HEK293 (cell line): ENCODE measurements around the gene EDC3.

Experiments used
- CTCF ChIA-PET: fragments of 350-600 bp; formaldehyde crosslinking; extraction: SDS; loops from one replicate; lab custom pipeline; 2021; ENCODE audit warnings: antibody characterized with exemption; lab: Yijun Ruan, JAX
- POLR2A ChIA-PET: fragments of 300-600 bp; formaldehyde crosslinking; extraction: SDS; loops from one replicate; lab custom pipeline; 2020; ENCODE audit warnings: antibody characterized with exemption, inconsistent platforms; lab: Yijun Ruan, JAX
- H3K27ac ChIP-seq: fragments of 200-500 bp; sonication (Bioruptor generic); 2 replicates; pipeline ENCODE4 v1.5.1; 2014; ENCODE audit warnings: low read depth, low read length, control low read depth, inconsistent platforms; ENCODE audit errors: extremely low read depth
- H3K36me3 ChIP-seq, 2 experiments: fragments of 200-500 bp in 1 of 2; sonication (Bioruptor generic) in 1 of 2; 1 replicate in 1 of 2; 2 replicates in 1 of 2; pipeline ENCODE4 v1.5.1; 2014 to 2017; ENCODE audit warnings: inconsistent platforms in 2 of 2, low read length in 2 of 2; ENCODE audit not compliant: control insufficient read depth in 2 of 2, insufficient read depth in 1 of 2
- H3K4me1 ChIP-seq: fragments of 200-500 bp; sonication (Bioruptor generic); 2 replicates; pipeline ENCODE4 v1.5.1; 2014; ENCODE audit warnings: mild to moderate bottlenecking, low read length, inconsistent platforms; ENCODE audit not compliant: control insufficient read depth, insufficient read depth
- H3K4me3 ChIP-seq: 2 replicates; pipeline ENCODE4 v1.5.1; 2011; ENCODE audit warnings: low read depth, mild to moderate bottlenecking, control low read depth, low read length, moderate library complexity
- H3K9me3 ChIP-seq: fragments of 200-500 bp; sonication (Bioruptor generic); 2 replicates; pipeline ENCODE4 v1.5.1; 2014; ENCODE audit warnings: low read depth, low read length, inconsistent platforms; ENCODE audit not compliant: control insufficient read depth, insufficient read depth
- AEBP2 ChIP-seq: fragments of 450-650 bp; formaldehyde crosslinking; IDR thresholded peaks from 2 replicates; pipeline ENCODE4 v1.5.1; 2016; ENCODE audit warnings: missing biosample characterization, missing genetic modification characterization, borderline replicate concordance
- BCL6B ChIP-seq: fragments of 450-650 bp; formaldehyde crosslinking; IDR thresholded peaks from 2 replicates; pipeline ENCODE4 v1.5.1; 2017; ENCODE audit warnings: missing biosample characterization, missing genetic modification characterization
- GLI4 ChIP-seq: fragments of 450-650 bp; formaldehyde crosslinking; IDR thresholded peaks from 2 replicates; pipeline ENCODE4 v1.5.1; 2016; ENCODE audit warnings: missing biosample characterization, missing genetic modification characterization
- OVOL3 ChIP-seq: fragments of 450-650 bp; formaldehyde crosslinking; IDR thresholded peaks from 2 replicates; pipeline ENCODE4 v1.5.1; 2016; ENCODE audit warnings: missing biosample characterization, missing genetic modification characterization
- REPIN1 ChIP-seq: fragments of 450-650 bp; formaldehyde crosslinking; IDR thresholded peaks from 2 replicates; pipeline ENCODE4 v1.5.1; 2017; ENCODE audit warnings: missing biosample characterization, missing genetic modification characterization, low read depth
- YY1 ChIP-seq: fragments of 450-650 bp; formaldehyde crosslinking; IDR thresholded peaks from 2 replicates; pipeline ENCODE4 v1.5.1; 2018; ENCODE audit warnings: missing biosample characterization, missing genetic modification characterization
- YY2 ChIP-seq: fragments of 450-650 bp; formaldehyde crosslinking; IDR thresholded peaks from 2 replicates; pipeline ENCODE4 v1.5.1; 2016; ENCODE audit warnings: missing biosample characterization, missing genetic modification characterization
- ZBTB1 ChIP-seq: fragments of 450-650 bp; formaldehyde crosslinking; IDR thresholded peaks from 2 replicates; pipeline ENCODE4 v1.5.1; 2016; ENCODE audit warnings: missing biosample characterization, missing genetic modification characterization
- ZBTB8A ChIP-seq: fragments of 450-650 bp; formaldehyde crosslinking; IDR thresholded peaks from 2 replicates; pipeline ENCODE4 v1.5.1; 2016; ENCODE audit warnings: missing biosample characterization, missing genetic modification characterization
- ZNF140 ChIP-seq: fragments of 450-650 bp; formaldehyde crosslinking; IDR thresholded peaks from 2 replicates; pipeline ENCODE4 v1.5.1; 2016; ENCODE audit warnings: missing biosample characterization, missing genetic modification characterization
- ZNF148 ChIP-seq: fragments of 450-650 bp; formaldehyde crosslinking; IDR thresholded peaks from 2 replicates; pipeline ENCODE4 v1.5.0; 2017; ENCODE audit warnings: missing biosample characterization, missing genetic modification characterization, borderline replicate concordance
- ZNF362 ChIP-seq: fragments of 450-650 bp; formaldehyde crosslinking; IDR thresholded peaks from 2 replicates; pipeline ENCODE4 v1.5.1; 2016; ENCODE audit warnings: missing biosample characterization, missing genetic modification characterization
- ZNF398 ChIP-seq: fragments of 450-650 bp; formaldehyde crosslinking; IDR thresholded peaks from 2 replicates; pipeline ENCODE4 v1.5.1; 2017; ENCODE audit warnings: missing biosample characterization, missing genetic modification characterization
- ZNF433 ChIP-seq: fragments of 450-650 bp; formaldehyde crosslinking; IDR thresholded peaks from 2 replicates; pipeline ENCODE4 v1.5.1; 2016; ENCODE audit warnings: missing biosample characterization, missing genetic modification characterization, low read depth
- ZNF518A ChIP-seq: fragments of 450-650 bp; formaldehyde crosslinking; conservative IDR thresholded peaks from 2 replicates; pipeline ENCODE4 v1.5.1; 2016; ENCODE audit warnings: low read depth, missing biosample characterization, missing genetic modification characterization
- ZNF521 ChIP-seq: fragments of 450-650 bp; formaldehyde crosslinking; IDR thresholded peaks from 2 replicates; pipeline ENCODE4 v1.5.1; 2017; ENCODE audit warnings: missing biosample characterization, mild to moderate bottlenecking, missing genetic modification characterization
- ZSCAN5A ChIP-seq: fragments of 450-650 bp; formaldehyde crosslinking; IDR thresholded peaks from 2 replicates; pipeline ENCODE4 v1.5.1; 2016; ENCODE audit warnings: missing biosample characterization, missing genetic modification characterization

Gene EDC3

GRCh38 chr15:74635228-74635627, 60.6 kb downstream of the EDC3 start (continued):
- no peak for TF ChIP-seq ZNF518A (tag by site-specific recombination)

GRCh38 chr15:74633781-74634180, 62.0 kb downstream of the EDC3 start:
- Histone ChIP-seq H3K36me3 (peaks cover 23 to 98% of the 10 kb centered on the region in 2 experiments), H3K9me3 (no peaks in the 10 kb centered on the region), H3K27ac (no peak overlapping the region), H3K4me3 (no peak overlapping the region), H3K4me1 (no peaks in the 10 kb centered on the region)
- POLR2A ChIA-PET = interaction anchor here (1.6 kb wide), 1 partner anchor 138 kb away, joined by 6 read pairs; no protein-coding TSS in a partner anchor
- CTCF ChIA-PET = interaction anchor here (0.7 to 14.8 kb wide), 19 partner anchors 13 to 571 kb away, joined by 3 to 800 read pairs (median 7); partner anchors contain the start of genes CLK3, CYP11A1 and CYP1A1
- TF ChIP-seq ZNF362 (tag by site-specific recombination) (no peak), AEBP2 (tag by site-specific recombination) (no peak)

GRCh38 chr15:74632601-74633000, 63.2 kb downstream of the EDC3 start:
- Histone ChIP-seq H3K36me3 (peaks cover 22 to 100% of the 10 kb centered on the region in 2 experiments; a peak in 2 of 3 replicates), H3K27ac (no peak overlapping the region), H3K9me3 (no peaks in the 10 kb centered on the region), H3K4me1 (no peaks in the 10 kb centered on the region), H3K4me3 (no peak overlapping the region)
- ChIA-PET CTCF (interaction anchor here (0.6 to 14.8 kb wide), 27 partner anchors 12 to 321 kb away, joined by 3 to 800 read pairs (median 5); partner anchors contain the start of genes ARID3B, CLK3 and CYP11A1), POLR2A (interaction anchor here (0.8 kb wide), 1 partner anchor 138 kb away, joined by 3 read pairs; no protein-coding TSS in a partner anchor)
- TF ChIP-seq ZBTB1 (tag by site-specific recombination) = no peak
- TF ChIP-seq YY2 = no peak
- TF ChIP-seq ZNF140 = no peak
- TF ChIP-seq REPIN1 (tag by site-specific recombination) = no peak
- TF ChIP-seq OVOL3 = no peak
- TF ChIP-seq ZNF521 (tag by site-specific recombination) = no peak
- TF ChIP-seq YY1 (tag by site-specific recombination) = no peak
- TF ChIP-seq ZNF148 = no peak
- TF ChIP-seq ZBTB8A (tag by site-specific recombination) = no peak
- TF ChIP-seq GLI4 (tag by site-specific recombination) = no peak
- no peak for TF ChIP-seq ZSCAN5A (tag by site-specific recombination)
- no peak for TF ChIP-seq ZNF433 (tag by site-specific recombination)
- TF ChIP-seq BCL6B (tag by site-specific recombination) = no peak
- TF ChIP-seq ZNF398 (tag by site-specific recombination) = no peak
